ENCODE results near the gene MARVELD3. TPM values are rescaled to one million over a fixed set of nuclear protein-coding genes. Genes with fewer than 3 reads are reported as not detected.

The MARVELD3 gene
- total and polyA plus RNA-seq, 2 experiments from 2014 or later: 37.7 to 52.7 TPM

- Histone ChIP-seq H3K27me3 (peaks cover 7% of the 10 kb centered on the region), H3K36me3 (replicated peaks; ENCODE audit: insufficient read depth, low read depth) (no peaks in the 10 kb centered on the region), H3K79me2 (peaks cover 15% of the 10 kb centered on the region), H3K4me1 (ENCODE audit: insufficient read depth) (no peaks in the 10 kb centered on the region), H3K4me3 (no peak overlapping the region), H3K9me3 (ENCODE audit: low read depth) (no peaks in the 10 kb centered on the region), H3K9me2 (replicated peaks; ENCODE audit: insufficient read depth) (no peaks in the 10 kb centered on the region), H3K27ac (no peak overlapping the region), H3K4me2 (peak overlapping the region; percentile 92), H4K20me1 (ENCODE audit: insufficient read depth, poor library complexity, severe bottlenecking) (peaks cover 6% of the 10 kb centered on the region), H2AFZ (peak overlapping the region; percentile 98)
- TF ChIP-seq EZH2 (IDR thresholded peaks at IDR 0.05; ENCODE audit: borderline replicate concordance): no peak
- 100% methylated on average over 1 of the region's 7 CpGs for WGBS (ENCODE audit: low lambda C conversion rate, missing lambda C conversion rate)
- no peak for DNase-seq (ENCODE audit: low spot score)
Observed at GRCh38 chr16:71625113-71625850, 702 bp upstream of the MARVELD3 start.

GRCh38 chr16:71626858-71627213, 852 bp downstream of the MARVELD3 start:
- DNase-seq (ENCODE audit: low spot score): peak; percentile 83
- Histone ChIP-seq H3K9me2 (replicated peaks; ENCODE audit: insufficient read depth) (no peaks in the 10 kb centered on the region), H2AFZ (peak overlapping the region; percentile 98), H3K4me1 (ENCODE audit: insufficient read depth) (no peaks in the 10 kb centered on the region), H4K20me1 (ENCODE audit: insufficient read depth, poor library complexity, severe bottlenecking) (peaks cover 6% of the 10 kb centered on the region), H3K36me3 (replicated peaks; ENCODE audit: insufficient read depth, low read depth) (no peaks in the 10 kb centered on the region), H3K9me3 (ENCODE audit: low read depth) (no peaks in the 10 kb centered on the region), H3K27me3 (peaks cover 7% of the 10 kb centered on the region), H3K79me2 (peaks cover 18% of the 10 kb centered on the region), H3K27ac (peak overlapping the region; percentile 94), H3K4me2 (peak overlapping the region; percentile 92), H3K4me3 (peak overlapping the region; percentile 54)
- TF ChIP-seq EZH2 (IDR thresholded peaks at IDR 0.05; ENCODE audit: borderline replicate concordance) (no peak), EZH2phosphoT487 (IDR thresholded peaks at IDR 0.05; ENCODE audit: low read depth, severe bottlenecking, unreplicated experiment) (no peak), CTCF (IDR thresholded peaks at IDR 0.05; ENCODE audit: poor library complexity) (no peak)
- whole genome bisulfite sequencing (ENCODE audit: low lambda C conversion rate, missing lambda C conversion rate): 6% methylated on average over 8 of the region's 13 CpGs

- TF ChIP-seq EZH2 (IDR thresholded peaks at IDR 0.05; ENCODE audit: borderline replicate concordance) (no peak), EZH2phosphoT487 (IDR thresholded peaks at IDR 0.05; ENCODE audit: low read depth, severe bottlenecking, unreplicated experiment) (no peak), CTCF (IDR thresholded peaks at IDR 0.05; ENCODE audit: poor library complexity) (no peak)
- peak overlapping the region; percentile 92 for H3K4me2 ChIP-seq
Observed at GRCh38 chr16:71627731-71628181, 1.8 kb downstream of the MARVELD3 start.

GRCh38 chr16:71628810-71629209, 2.8 kb downstream of the MARVELD3 start:
- no peaks in the 10 kb centered on the region for H3K9me2 ChIP-seq (replicated peaks; ENCODE audit: insufficient read depth)
- H3K79me2 ChIP-seq: peaks cover 18% of the 10 kb centered on the region
- H3K27ac ChIP-seq: no peak overlapping the region
- no peak for TF ChIP-seq EZH2phosphoT487 (IDR thresholded peaks at IDR 0.05; ENCODE audit: low read depth, severe bottlenecking, unreplicated experiment)
- no peak for TF ChIP-seq EZH2 (IDR thresholded peaks at IDR 0.05; ENCODE audit: borderline replicate concordance)
- no peak for TF ChIP-seq CTCF (IDR thresholded peaks at IDR 0.05; ENCODE audit: poor library complexity)
- H3K4me2 ChIP-seq: peak overlapping the region; percentile 92
- H3K4me1 ChIP-seq (ENCODE audit: insufficient read depth): no peaks in the 10 kb centered on the region
- H3K4me3 ChIP-seq: no peak overlapping the region
- H3K9me3 ChIP-seq (ENCODE audit: low read depth): no peaks in the 10 kb centered on the region
- 64% methylated on average over 5 of the region's 5 CpGs for WGBS (ENCODE audit: low lambda C conversion rate, missing lambda C conversion rate)
- H3K27me3 ChIP-seq: peaks cover 7% of the 10 kb centered on the region
- no peak overlapping the region for H2AFZ ChIP-seq
- peak; percentile 44 for DNase-seq (ENCODE audit: low spot score)
- no peaks in the 10 kb centered on the region for H3K36me3 ChIP-seq (replicated peaks; ENCODE audit: insufficient read depth, low read depth)
- peaks cover 8% of the 10 kb centered on the region for H4K20me1 ChIP-seq (ENCODE audit: insufficient read depth, poor library complexity, severe bottlenecking)

More at GRCh38 chr16:71627731-71628181, 1.8 kb downstream of the MARVELD3 start:
- no peaks in the 10 kb centered on the region for H3K9me3 ChIP-seq (ENCODE audit: low read depth)
- H3K4me1 ChIP-seq (ENCODE audit: insufficient read depth): no peaks in the 10 kb centered on the region
- WGBS (ENCODE audit: low lambda C conversion rate, missing lambda C conversion rate): 71% methylated on average over 7 of the region's 7 CpGs
- H4K20me1 ChIP-seq (ENCODE audit: insufficient read depth, poor library complexity, severe bottlenecking): peaks cover 8% of the 10 kb centered on the region
- H3K9me2 ChIP-seq (replicated peaks; ENCODE audit: insufficient read depth): no peaks in the 10 kb centered on the region
- H3K79me2 ChIP-seq: peaks cover 18% of the 10 kb centered on the region
- H3K4me3 ChIP-seq: no peak overlapping the region
- no peak for DNase-seq (ENCODE audit: low spot score)
- H3K36me3 ChIP-seq (replicated peaks; ENCODE audit: insufficient read depth, low read depth): no peaks in the 10 kb centered on the region
- peak overlapping the region; percentile 94 for H3K27ac ChIP-seq
- peaks cover 7% of the 10 kb centered on the region for H3K27me3 ChIP-seq
- H2AFZ ChIP-seq: no peak overlapping the region
